HG02623 (cell line): ENCODE results near the gene OTUD7B.

ENCODE experiments used
- ATAC-seq: cut with Tn5 transposase; IDR thresholded peaks from one replicate; pipeline ENCODE4 v1.9.1; 2021; ENCODE audit warnings: moderate library complexity; ENCODE audit not compliant: unreplicated experiment

The OTUD7B gene

DNA sequence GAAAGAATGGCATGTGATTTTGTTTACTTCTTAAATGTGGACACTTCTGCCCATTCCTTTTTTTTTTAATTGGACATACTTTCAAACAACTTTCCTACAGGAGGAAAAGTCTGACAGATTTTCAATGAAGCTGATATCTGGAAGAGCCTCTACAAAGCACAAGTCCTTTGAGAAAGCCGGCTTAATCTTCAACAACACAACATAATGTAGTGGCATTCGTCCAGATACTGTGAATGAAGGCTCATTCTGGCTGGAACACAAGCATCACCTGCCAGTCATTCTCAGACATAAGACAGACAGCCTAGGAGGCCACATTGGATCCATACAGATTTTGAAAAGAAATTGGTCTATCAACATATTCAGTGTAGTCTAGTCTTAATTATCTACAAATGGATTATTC is 4.9 kb downstream of the OTUD7B start:
- ATAC-seq, result no peak

DNA sequence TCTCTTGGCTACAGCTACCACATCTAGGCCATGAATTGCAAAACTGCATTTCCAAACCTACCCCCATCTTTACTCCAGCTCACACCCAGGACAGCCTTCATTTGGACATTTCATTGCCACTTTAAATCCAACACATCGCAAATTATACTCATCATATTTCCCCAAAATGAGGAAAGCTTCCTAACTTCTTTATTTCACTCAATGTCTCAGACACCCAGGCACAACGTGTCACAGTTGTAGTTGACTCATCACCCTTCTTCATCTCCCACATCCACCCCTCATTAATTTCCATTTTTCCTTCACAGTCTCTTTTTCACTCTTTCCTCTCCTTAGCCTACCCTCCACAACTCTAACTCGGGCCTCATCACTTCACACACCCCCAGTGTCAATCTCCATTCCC is 6.7 kb downstream of the OTUD7B start:
- ATAC-seq, result no peak

DNA sequence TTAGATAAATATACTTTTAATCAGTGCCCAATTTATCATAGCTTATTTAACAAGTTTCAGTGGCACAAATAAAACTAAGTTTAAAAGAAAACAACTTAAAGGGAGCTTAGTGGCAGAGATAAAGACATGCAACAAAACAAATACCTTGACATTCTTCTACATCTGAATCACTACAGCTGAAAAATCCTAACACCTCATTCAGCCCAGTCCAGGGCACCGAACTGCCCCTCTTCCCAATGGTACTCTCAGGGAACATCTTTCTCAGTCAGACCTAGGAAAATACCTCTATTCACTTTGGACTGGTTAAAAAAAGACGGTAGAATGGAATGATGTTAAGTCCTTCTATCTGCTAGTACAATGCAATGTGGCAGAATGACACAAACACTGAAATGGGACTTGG is 8.3 kb downstream of the OTUD7B start:
- no peak for ATAC-seq

DNA sequence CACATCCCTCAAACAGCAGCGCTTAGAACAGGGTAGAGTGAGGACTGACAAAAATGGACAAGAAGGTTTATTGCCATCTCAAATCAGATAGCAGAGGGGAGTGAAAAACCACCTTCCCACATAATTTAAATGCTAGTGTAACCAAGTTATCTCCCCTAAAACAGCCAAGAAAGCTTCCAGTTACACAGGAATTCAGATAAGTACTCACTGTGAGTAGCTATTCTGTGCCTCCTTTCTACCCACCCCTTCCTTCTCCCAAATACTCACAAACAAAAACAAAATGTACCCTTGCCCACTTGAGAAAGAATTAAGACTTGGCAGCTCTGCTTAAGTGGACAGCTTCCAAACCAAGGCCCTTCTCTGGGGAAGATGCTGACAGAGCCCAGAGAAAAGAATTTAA is 9.1 kb downstream of the OTUD7B start:
- no peak for ATAC-seq

DNA sequence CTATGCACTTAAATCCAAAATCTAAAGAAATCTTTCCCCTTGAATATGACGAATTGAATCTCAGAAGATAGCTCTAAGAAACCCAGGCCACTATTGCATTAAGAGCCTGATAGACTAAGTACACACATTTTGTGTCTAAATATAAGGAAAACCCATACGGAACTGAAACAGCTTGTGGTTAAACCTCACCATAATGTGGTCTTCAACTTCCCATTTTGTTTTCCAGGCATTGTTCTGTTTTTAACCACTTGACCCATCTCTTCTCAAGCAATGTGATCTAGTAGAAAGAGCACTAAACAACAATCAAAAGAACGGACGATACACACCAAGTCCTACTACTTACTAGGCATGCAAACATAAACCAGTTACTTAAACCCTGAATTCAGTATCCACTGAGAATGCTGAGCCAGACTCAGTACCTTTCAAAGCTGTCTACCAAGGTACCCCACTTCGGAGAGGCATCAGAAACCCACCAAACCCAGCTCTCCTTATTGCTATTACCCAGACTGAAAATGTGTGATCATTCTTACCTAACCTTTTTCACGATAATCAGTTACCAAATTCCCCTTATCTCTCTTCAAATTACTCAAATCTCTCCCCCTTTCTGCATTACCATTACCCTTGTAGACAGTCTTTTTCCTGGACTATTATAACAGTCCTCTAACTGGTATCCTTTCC is 12.8 kb downstream of the OTUD7B start:
- peak; percentile 69 for ATAC-seq

DNA sequence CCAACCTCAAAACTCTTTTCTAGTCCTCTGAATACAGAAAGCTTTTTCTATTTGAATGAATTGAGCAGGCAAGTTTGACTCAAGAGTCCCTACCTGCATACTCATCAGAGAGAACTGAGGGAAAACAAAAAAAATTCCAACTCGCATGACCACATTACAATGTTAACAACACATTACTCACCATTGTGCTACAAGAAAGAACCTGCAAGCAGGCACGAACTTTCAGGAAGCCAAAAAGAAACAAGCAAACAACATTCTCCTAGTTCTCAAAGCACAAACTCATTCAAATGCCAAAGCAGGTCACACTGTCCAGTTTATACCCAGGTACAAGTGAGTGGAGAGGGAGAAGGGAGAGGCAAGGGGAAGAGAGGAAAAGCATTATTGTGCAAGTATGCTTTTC is 14.6 kb downstream of the OTUD7B start:
- no peak for ATAC-seq

DNA sequence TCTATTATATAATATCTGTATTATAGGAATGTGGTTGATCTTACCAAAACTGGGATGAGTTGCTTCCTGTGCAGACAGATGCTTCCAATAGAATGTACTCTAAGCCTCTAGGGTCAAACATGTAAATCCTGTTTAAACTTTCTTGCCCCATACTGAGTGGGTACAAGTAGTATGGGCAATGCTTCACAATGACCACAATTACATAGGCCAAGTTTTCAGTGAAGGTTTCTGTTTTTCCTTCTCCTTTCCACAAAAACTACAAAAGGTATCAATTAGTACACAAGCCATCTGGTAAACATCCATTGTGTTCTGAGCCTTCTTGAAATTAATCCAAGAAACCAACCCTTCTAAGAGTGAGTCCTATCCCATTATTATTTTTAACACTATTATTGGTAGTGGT is 16.8 kb downstream of the OTUD7B start:
- no peak for ATAC-seq

DNA sequence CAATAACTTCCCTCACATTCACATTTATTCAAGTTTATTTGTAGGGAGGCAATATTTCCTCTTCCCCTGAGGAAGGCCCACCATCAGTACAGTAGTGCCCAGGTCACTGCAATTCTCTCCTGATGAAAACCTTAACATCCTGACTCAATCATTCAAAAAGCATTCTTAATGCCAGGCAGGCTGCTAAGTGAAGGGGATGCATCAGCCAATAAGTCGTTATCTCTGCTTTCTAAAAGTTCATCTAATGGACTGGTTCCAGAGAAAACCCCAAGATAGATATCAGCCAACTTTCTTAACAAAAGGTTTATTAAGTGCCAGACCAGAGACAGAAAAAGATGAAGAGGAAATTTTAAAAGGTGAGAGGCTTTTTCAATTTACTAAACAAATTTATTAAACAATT is 17.3 kb downstream of the OTUD7B start:
- ATAC-seq, result no peak

DNA sequence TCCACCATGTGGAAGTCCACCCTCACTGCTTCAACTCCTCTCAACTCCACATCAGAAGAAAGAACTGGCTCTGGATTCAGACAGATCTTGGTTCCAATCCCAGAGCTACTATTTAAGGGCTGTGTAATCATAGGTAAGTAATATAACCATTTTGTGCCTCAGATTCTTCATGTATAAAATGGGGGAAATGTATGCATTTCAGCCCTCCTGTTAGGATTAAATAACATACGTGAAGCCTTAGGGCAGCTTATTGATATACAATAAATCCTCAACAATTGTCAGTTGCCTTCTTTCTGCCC is 23.3 kb downstream of the OTUD7B start:
- no peak for ATAC-seq

DNA sequence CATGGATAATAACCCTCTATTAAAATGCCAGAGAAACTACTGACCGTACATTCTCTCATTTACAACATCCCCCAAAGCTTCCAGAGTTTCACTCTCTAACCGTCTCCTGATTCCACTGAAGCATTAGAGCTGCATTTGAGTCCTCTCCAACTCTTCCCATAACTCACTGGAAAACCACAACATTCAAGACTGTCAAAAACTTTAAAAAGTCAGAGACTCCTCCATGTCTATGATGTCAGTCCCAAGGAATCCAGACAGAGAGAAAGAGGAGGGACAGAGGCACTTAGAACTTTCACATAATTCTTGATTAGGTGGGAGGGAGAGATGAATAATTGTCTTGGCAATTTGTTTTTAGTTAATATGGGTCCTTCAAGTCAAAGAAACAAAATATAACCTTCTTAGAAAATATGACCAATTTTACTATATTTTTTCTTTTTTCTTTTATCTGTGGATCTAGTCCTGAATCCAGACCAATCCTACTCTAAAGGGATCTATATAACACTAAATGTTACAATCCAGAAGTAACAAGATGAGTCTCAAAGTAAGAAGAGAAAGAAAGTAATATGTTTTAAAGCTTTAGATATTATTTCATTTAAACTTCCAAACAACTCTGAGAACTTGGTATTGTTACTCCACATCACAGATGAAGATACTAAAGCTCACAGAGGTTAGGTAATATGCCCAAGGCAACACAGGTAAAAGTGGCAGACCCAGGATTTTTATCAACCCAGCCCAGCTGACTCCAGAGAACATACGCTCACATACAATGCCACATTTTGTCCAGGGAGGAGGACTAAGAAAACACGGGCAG is 23.8 kb downstream of the OTUD7B start:
- ATAC-seq, result no peak

DNA sequence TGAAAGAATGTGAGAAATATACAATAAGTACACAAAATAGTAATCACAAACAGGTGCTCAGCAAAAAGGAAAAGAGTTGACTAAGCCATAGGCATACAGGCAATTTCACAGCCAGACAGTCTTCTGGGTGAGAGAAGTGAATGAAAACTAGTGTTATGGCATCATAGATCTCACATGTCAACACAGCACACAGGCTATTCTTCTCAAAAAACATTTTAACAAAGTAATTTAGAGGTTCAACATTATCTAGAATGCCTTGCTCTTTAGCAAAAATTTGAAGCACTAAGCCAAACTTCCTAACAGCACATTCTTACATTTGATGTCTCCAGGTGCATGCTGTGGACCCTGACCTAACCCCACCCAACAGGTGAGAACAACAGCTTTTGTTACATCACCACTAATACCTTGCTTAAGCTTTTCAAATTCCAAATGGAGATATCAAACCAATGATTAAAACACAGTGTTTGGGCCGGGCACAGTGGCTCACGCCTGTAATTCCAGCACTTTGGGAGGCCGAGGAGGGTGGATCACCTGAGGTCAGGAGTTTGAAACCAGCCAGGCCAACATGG is 30.5 kb downstream of the OTUD7B start:
- ATAC-seq, result no peak

DNA sequence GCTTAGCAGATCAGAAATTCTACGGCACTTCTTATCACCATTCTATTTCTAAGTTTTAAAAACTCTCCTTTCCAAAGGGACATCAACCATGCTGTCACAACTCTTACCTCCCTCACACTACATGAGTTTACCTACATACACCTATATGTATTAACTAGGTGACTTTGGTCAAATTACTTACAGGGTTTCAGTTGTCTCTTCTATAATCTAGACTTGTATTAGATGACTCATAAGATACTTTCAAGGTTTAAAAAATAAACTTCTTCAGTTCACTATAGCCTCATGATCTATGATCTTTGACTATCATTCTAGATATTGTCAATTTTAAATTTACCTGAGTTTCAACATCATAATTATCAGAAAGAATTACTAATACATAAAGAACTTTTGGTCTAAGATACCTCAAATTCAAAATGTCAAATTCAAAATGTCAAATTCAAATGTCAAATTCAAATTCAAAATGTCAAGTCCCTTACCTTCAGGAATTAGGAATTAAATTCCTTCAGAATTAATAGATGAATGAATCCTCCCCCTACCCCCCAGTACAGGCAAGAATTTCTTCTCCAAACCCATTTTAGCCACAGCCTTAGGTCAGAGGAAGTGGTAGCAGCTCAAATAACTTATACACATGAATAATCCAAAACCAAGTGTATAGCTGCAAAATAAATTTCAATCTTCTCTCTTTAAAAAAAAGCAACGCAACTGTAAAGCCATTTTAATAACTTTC is 31.1 kb downstream of the OTUD7B start:
- no peak for ATAC-seq

DNA sequence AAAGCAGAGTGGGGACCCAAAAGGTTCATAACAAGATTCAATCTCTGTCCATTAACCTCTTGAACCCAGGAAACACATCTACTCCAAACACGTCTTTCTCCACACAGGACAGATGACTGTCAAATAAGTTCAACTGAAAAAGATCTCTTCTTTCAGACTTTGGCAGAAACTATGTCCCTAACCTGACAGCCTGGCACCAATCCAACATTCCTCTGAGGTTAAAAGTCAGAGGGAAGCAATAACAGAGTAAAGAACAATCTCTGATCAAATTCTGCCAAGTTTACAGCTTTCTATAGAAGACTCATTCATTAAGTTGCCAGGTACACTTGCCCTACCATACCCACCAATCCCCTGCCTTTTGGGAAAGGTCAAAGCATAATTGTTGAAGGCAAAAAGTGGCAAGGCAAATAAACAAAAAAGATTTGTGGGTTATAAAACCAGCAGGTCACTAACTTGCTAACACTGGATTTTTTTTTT is 31.9 kb downstream of the OTUD7B start:
- ATAC-seq, result no peak

DNA sequence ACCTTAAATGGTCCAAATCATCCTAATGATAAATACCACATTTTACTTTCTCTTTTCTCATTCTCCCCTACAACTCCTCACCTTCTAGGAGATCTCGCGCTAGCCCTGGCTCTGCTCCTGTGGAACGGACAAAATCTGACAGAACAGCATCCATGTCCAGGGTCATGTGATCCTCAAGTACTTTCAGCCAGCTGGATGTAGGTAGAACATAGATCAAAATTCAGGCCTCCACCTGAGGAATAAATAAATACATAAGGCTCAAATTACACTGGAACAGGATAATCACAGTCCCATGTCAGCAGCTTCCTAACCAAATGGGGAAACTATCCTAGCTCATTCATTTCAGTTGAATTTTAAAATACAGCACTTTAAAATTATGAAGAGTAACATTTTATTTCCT is 33.2 kb downstream of the OTUD7B start:
- ATAC-seq, result no peak

DNA sequence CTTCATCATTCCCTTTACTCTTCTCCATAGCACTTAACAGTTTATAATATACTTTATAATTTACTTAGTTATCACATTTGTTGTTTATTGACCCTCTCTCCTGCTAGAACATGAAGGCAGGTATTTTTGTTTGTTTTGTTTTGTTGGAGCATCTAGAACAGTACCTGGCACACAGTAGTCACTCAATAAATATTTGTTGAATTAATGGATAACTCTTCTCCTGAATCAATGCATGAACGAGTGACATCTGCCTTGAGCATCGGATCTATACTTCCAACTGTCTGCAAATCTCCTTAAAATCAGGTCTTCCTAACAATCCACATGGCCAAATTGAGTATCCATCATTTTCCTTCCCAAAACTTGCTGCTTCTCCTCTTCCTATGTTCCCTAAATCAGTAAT is 38.0 kb downstream of the OTUD7B start:
- no peak for ATAC-seq

DNA sequence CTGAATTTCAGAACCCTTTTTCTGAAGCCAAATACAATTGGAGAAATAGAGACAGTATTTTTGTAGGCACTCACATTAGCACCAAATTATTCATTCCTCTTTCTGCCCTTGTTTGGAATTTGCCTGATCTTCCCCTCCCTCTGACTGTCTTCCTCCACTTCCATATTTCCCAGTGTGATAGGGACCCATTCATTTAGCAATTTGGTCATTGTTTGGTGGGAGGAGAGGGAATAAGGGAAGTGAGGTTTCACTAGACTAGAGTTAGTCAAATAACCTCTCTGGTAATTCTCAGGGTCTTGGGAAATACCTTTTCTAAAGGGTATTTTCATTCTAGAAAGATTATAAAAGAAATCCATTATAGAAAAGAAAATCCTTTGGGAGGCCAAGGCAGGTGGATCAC is 42.9 kb downstream of the OTUD7B start:
- no peak for ATAC-seq

DNA sequence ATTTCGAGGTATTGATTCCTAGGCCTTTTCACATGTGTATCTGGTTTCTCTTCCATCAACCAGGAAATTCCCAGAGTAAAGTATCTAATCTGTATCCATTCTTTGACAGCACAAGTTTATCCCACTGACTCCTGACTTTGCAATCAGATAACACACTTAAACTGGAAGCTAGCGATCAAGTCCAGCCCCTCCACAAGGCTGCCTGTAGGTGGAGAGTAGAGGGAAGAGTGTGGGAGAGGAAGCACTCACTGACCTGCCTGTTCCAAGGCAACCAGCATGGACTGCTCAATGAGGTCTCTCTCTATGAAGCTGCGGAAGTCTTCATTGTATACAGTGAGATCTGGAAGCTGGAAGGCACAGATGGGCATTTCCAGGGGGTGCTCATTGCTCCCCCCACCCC is 43.5 kb downstream of the OTUD7B start:
- no peak for ATAC-seq

DNA sequence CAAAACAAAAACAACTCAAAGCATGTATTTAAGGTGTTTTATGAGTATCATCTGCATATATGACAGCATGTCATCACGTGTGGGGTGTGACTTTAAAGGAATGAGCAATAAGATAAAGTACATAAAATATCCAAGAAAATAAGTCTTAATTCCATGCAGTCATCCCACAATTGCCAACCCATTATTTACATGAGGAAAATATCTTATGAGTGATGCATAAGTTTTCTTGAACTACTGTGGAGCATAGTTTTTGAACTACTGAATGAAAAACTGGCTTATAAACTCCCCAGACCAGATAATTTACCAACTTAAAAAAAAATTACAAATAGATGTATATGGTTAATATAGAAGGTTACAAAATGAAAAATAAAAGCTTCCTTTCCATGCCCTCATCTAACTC is 44.1 kb downstream of the OTUD7B start:
- ATAC-seq, result no peak

DNA sequence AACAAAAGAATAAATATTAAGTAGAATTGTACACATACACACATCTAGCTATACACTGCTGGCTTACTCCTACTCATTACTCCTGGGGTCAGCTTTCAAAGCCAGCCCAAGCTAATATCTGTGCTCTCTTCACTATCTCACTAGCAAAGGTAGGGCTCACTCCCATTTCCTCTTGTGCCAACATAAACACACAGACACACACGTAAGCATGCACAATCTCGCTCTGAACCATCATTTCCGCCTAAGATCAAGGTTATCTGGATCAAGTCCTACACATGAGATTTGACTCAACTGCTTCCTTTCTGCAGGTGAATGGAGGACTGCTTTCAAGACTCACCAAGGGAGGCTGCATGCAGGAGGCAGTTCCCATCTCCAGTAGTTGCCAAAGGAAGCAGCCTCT is 45.1 kb downstream of the OTUD7B start:
- ATAC-seq, result no peak

DNA sequence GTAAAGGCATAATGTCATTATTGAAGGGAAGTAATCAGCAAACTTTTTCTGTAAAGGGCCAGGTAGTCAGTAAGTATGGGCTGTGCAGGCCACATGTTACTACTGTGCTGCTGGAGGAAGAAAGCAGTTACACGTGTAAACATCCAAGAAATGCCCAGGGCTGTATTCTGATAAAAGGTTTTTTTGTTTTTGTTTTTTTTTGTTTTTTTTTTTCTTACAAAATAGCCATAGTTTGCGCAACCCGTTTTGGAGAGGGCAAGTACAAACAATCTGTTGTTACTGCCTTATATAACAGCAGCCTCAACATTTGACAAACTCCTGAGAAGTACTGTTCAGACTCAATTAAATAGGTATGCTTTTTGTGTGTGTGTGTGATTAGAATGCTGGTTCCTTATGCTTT is 47.2 kb downstream of the OTUD7B start:
- no peak for ATAC-seq

DNA sequence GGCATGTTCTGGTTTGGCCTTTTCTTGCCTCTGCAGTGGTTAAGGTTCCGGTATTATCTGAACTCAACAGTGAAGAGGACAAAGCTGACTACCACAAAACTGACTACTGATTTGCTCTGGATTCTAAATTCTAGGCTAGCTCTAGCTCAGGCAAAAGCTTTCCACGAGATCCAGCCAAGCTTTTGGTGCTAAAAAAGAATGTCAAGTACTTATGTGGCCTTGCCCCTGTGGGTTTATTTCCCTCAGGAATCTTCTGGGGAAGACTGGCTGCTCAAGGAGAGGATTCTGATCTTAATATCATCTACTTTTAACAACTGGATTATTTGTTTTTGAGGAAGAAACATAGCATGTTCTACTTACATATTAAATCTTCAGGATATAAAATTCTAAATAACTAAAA is 47.8 kb downstream of the OTUD7B start:
- ATAC-seq, result no peak
